H9 (cell line): ENCODE results near the gene VPS29. TPM values are rescaled to one million over a fixed set of nuclear protein-coding genes. Genes with fewer than 3 reads are reported as not detected.

ENCODE experiments used
- DNase-seq: peaks from one replicate; pipeline ENCODE4 v3.0.0-alpha.2; 2017
- H2AFZ ChIP-seq: one replicate; pipeline ENCODE4 v1.6.1; 2013; ENCODE audit warnings: mild to moderate bottlenecking, low read length, control low read depth, moderate library complexity
- H2AK5ac ChIP-seq: 2 replicates; pipeline ENCODE4 v1.6.1; 2013; ENCODE audit warnings: low read length, control low read depth, mixed read lengths; ENCODE audit not compliant: insufficient read length
- H2BK120ac ChIP-seq: one replicate; pipeline ENCODE4 v1.6.1; 2013; ENCODE audit warnings: low read depth, mild to moderate bottlenecking, low read length, control low read depth, inconsistent platforms; ENCODE audit not compliant: poor library complexity, severe bottlenecking
- H2BK12ac ChIP-seq: 2 replicates; pipeline ENCODE4 v1.6.1; 2013; ENCODE audit warnings: low read length, control low read depth, mixed read lengths, low read depth; ENCODE audit not compliant: insufficient read length
- H2BK15ac ChIP-seq: 2 replicates; pipeline ENCODE4 v1.6.1; 2013; ENCODE audit warnings: low read depth, low read length, control low read depth
- H2BK20ac ChIP-seq: one replicate; pipeline ENCODE4 v1.6.1; 2013; ENCODE audit warnings: low read depth, mild to moderate bottlenecking, low read length, control low read depth, inconsistent platforms; ENCODE audit not compliant: poor library complexity, severe bottlenecking
- H2BK5ac ChIP-seq: 2 replicates; pipeline ENCODE4 v1.6.1; 2013; ENCODE audit warnings: low read length, control low read depth, mixed read lengths; ENCODE audit not compliant: insufficient read length
- H3K14ac ChIP-seq: 2 replicates; pipeline ENCODE4 v1.6.1; 2013; ENCODE audit warnings: low read length, control low read depth; ENCODE audit not compliant: insufficient read depth
- H3K18ac ChIP-seq: 2 replicates; pipeline ENCODE4 v1.6.1; 2013; ENCODE audit warnings: low read depth, mild to moderate bottlenecking, mixed read lengths, low read length, control low read depth; ENCODE audit not compliant: insufficient read length
- H3K23ac ChIP-seq: 2 replicates; pipeline ENCODE4 v1.6.1; 2013; ENCODE audit warnings: low read length, control low read depth, mixed read lengths, low read depth; ENCODE audit not compliant: insufficient read length
- H3K23me2 ChIP-seq: 2 replicates; pipeline ENCODE4 v1.6.1; 2013; ENCODE audit warnings: low read depth, mild to moderate bottlenecking, mixed read lengths, low read length, control low read depth; ENCODE audit not compliant: insufficient read length, poor library complexity, severe bottlenecking
- H3K27ac ChIP-seq: 2 replicates; pipeline ENCODE4 v1.5.1; 2013; ENCODE audit warnings: low read length, control low read depth, mixed read lengths, low read depth; ENCODE audit not compliant: insufficient read length
- H3K27me3 ChIP-seq: 2 replicates; pipeline ENCODE4 v1.6.1; 2013; ENCODE audit warnings: low read length, control low read depth, inconsistent platforms; ENCODE audit not compliant: insufficient read depth
- H3K4ac ChIP-seq: 2 replicates; pipeline ENCODE4 v1.6.1; 2013; ENCODE audit warnings: low read depth, mild to moderate bottlenecking, control low read depth, inconsistent platforms, low read length, moderate library complexity
- H3K4me1 ChIP-seq: 2 replicates; pipeline ENCODE4 v1.6.1; 2013; ENCODE audit warnings: low read length, control low read depth, inconsistent platforms; ENCODE audit not compliant: insufficient read depth
- H3K4me2 ChIP-seq: 2 replicates; pipeline ENCODE4 v1.6.1; 2013; ENCODE audit warnings: low read length, control low read depth, mixed read lengths; ENCODE audit not compliant: insufficient read length, insufficient read depth
- H3K56ac ChIP-seq: 2 replicates; pipeline ENCODE4 v1.6.1; 2013; ENCODE audit warnings: low read depth, mild to moderate bottlenecking, mixed read lengths, low read length, control low read depth; ENCODE audit not compliant: insufficient read length
- H3K79me1 ChIP-seq: 2 replicates; pipeline ENCODE4 v1.6.1; 2013; ENCODE audit warnings: low read depth, mild to moderate bottlenecking, moderate library complexity, low read length, control low read depth, inconsistent platforms; ENCODE audit not compliant: insufficient read depth, poor library complexity, severe bottlenecking
- H3K79me2 ChIP-seq: 2 replicates; pipeline ENCODE4 v1.6.1; 2013; ENCODE audit warnings: low read length, control low read depth, inconsistent platforms; ENCODE audit not compliant: insufficient read depth
- H3K9ac ChIP-seq: 2 replicates; pipeline ENCODE4 v1.6.1; 2013; ENCODE audit warnings: low read length, control low read depth, mixed read lengths; ENCODE audit not compliant: insufficient read length; ENCODE audit errors: extremely low read depth
- H3K9me3 ChIP-seq: one replicate; pipeline ENCODE4 v1.6.1; 2013; ENCODE audit warnings: low read depth, low read length, inconsistent platforms; ENCODE audit not compliant: control insufficient read depth
- H3T11ph ChIP-seq: one replicate; pipeline ENCODE4 v1.6.1; 2013; ENCODE audit warnings: mild to moderate bottlenecking, low read length, control low read depth, inconsistent platforms
- H4K20me1 ChIP-seq: one replicate; pipeline ENCODE4 v1.6.1; 2013; ENCODE audit not compliant: control insufficient read depth, insufficient read length, insufficient read depth
- H4K5ac ChIP-seq: 2 replicates; pipeline ENCODE4 v1.6.1; 2013; ENCODE audit warnings: low read depth, mild to moderate bottlenecking, mixed read lengths, low read length, control low read depth; ENCODE audit not compliant: insufficient read length
- H4K8ac ChIP-seq: replicated peaks from 2 replicates; pipeline ENCODE4 v1.6.1; 2013; ENCODE audit warnings: low read length, control low read depth, mixed read lengths, low read depth; ENCODE audit not compliant: insufficient read length
- H4K91ac ChIP-seq: 2 replicates; pipeline ENCODE4 v1.6.1; 2013; ENCODE audit warnings: low read depth, mild to moderate bottlenecking, moderate library complexity, mixed read lengths, low read length, control low read depth; ENCODE audit not compliant: insufficient read length
- H3K27ac Mint-ChIP-seq, 3 experiments: 2 replicates in 2 of 3; 3 replicates in 1 of 3; pipeline ENCODE4 v1.8.0; 2020 to 2021; ENCODE audit warnings: mixed read lengths in 3 of 3, mild to moderate bottlenecking in 1 of 3, moderate library complexity in 1 of 3
- H3K27me3 Mint-ChIP-seq: 2 replicates; pipeline ENCODE4 v1.8.0; 2021; ENCODE audit warnings: low read depth, mild to moderate bottlenecking, moderate library complexity, mixed read lengths
- H3K36me3 Mint-ChIP-seq, 3 experiments: 2 replicates in 2 of 3; 3 replicates in 1 of 3; pipeline ENCODE4 v1.8.0; 2020 to 2021; ENCODE audit warnings: low read depth in 3 of 3, mixed read lengths in 3 of 3; ENCODE audit not compliant: insufficient read depth in 1 of 3
- H3K4me1 Mint-ChIP-seq, 2 experiments: 2 replicates each; pipeline ENCODE4 v1.8.0; 2020; ENCODE audit warnings: mixed read lengths in 2 of 2
- H3K4me3 Mint-ChIP-seq, 2 experiments: 2 replicates in 1 of 2; 3 replicates in 1 of 2; pipeline ENCODE4 v1.8.0; 2020 to 2021; ENCODE audit warnings: mild to moderate bottlenecking in 2 of 2, mixed read lengths in 2 of 2, moderate library complexity in 1 of 2
- H3K9me3 Mint-ChIP-seq, 2 experiments: 2 replicates in 1 of 2; 3 replicates in 1 of 2; pipeline ENCODE4 v1.8.0; 2020; ENCODE audit warnings: mild to moderate bottlenecking in 2 of 2, mixed read lengths in 2 of 2, moderate library complexity in 1 of 2
- WGBS: extraction: QIAGEN DNeasy Blood & Tissue Kit; methylation state at CpG from one replicate; pipeline ENCODE4 v1.1.7; 2013; ENCODE audit warnings: missing lambda C conversion rate, low lambda C conversion rate, mixed read lengths; ENCODE audit not compliant: insufficient read length; ENCODE audit errors: extremely low coverage; 5-methylcytosine and 5-hydroxymethylcytosine counted together
- total RNA-seq: library from RNA; stranded (reverse); gene quantifications from 2 replicates; pipeline ENCODE4 v1.2.1, GENCODE V29; 2021
- TF ChIP-seq, protein P1 (sequence below): fragments of 200-600 bp; sonication (generic); conservative IDR thresholded peaks from 3 replicates; pipeline ENCODE4 v1.8.0; 2021; ENCODE audit warnings: antibody characterized with exemption, mild to moderate bottlenecking

VPS29 gene
- total RNA-seq, 1 experiment from 2014 or later: 81.5 TPM

GRCh38 chr12:110548678-110549077 lies 46.8 kb upstream of the VPS29 start:
- TF ChIP-seq, protein P1, sequence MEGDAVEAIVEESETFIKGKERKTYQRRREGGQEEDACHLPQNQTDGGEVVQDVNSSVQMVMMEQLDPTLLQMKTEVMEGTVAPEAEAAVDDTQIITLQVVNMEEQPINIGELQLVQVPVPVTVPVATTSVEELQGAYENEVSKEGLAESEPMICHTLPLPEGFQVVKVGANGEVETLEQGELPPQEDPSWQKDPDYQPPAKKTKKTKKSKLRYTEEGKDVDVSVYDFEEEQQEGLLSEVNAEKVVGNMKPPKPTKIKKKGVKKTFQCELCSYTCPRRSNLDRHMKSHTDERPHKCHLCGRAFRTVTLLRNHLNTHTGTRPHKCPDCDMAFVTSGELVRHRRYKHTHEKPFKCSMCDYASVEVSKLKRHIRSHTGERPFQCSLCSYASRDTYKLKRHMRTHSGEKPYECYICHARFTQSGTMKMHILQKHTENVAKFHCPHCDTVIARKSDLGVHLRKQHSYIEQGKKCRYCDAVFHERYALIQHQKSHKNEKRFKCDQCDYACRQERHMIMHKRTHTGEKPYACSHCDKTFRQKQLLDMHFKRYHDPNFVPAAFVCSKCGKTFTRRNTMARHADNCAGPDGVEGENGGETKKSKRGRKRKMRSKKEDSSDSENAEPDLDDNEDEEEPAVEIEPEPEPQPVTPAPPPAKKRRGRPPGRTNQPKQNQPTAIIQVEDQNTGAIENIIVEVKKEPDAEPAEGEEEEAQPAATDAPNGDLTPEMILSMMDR: no peak
- Histone ChIP-seq H3K56ac (no peak overlapping the region), H3K79me2 (0 out of 2 replicates have a peak, but pooled peaks cover 2% of the 10 kb centered on the region), H3K4ac (no peak overlapping the region), H3K27me3 (no peaks in the 10 kb centered on the region), H4K5ac (no peak overlapping the region), H2BK20ac (no peak overlapping the region), H2BK15ac (no peak overlapping the region), H2BK120ac (no peak overlapping the region), H3K4me1 (no peaks in the 10 kb centered on the region), H3K23ac (no peak overlapping the region), H4K8ac (no peak overlapping the region), H3K79me1 (no peaks in the 10 kb centered on the region), H3T11ph (no peak overlapping the region), H3K18ac (no peak overlapping the region), H3K9ac (no peak overlapping the region), H3K23me2 (no peaks in the 10 kb centered on the region), H4K20me1 (no peaks in the 10 kb centered on the region), H2BK12ac (no peak overlapping the region), H2BK5ac (no peak overlapping the region), H3K27ac (no peak overlapping the region), H4K91ac (no peak overlapping the region), H3K9me3 (no peaks in the 10 kb centered on the region), H2AK5ac (no peak overlapping the region), H3K4me2 (no peak overlapping the region), H3K14ac (no peak overlapping the region), H2AFZ (no peak overlapping the region)
- WGBS: no CpG with 5 or more reads among the region's 7 CpGs
- DNase-seq: no peak
- no peaks in the 10 kb centered on the region for H3K27me3 Mint-ChIP-seq
- H3K36me3 Mint-ChIP-seq: peaks cover 8 to 28% (median 26%) of the 10 kb centered on the region in 3 experiments
- no peak overlapping the region for H3K4me3 Mint-ChIP-seq
- no peaks in the 10 kb centered on the region for H3K9me3 Mint-ChIP-seq
- peak overlapping the region in 2 of 3 experiments; percentile 0 to 5; a peak in 3 of 7 replicates for H3K27ac Mint-ChIP-seq
- H3K4me1 Mint-ChIP-seq: peaks cover 3 to 8% of the 10 kb centered on the region in 2 experiments; a peak in 1 of 4 replicates
